Muscle of leg (tissue), 11 donors: ENCODE results near the gene KLHDC9. TPM values are rescaled to one million over a fixed set of nuclear protein-coding genes. Genes with fewer than 3 reads are reported as not detected.

Source experiments
- DNase-seq: peaks from one replicate; pipeline ENCODE4 v3.0.0; 2013
- H3K27ac ChIP-seq: one replicate; pipeline ENCODE4 v1.5.1; 2013; ENCODE audit warnings: mild to moderate bottlenecking, low read length, control low read depth
- H3K27me3 ChIP-seq: one replicate; pipeline ENCODE4 v1.6.1; 2013; ENCODE audit warnings: low read length; ENCODE audit not compliant: control insufficient read depth, insufficient read depth
- H3K36me3 ChIP-seq: one replicate; pipeline ENCODE4 v1.6.1; 2013; ENCODE audit warnings: low read length; ENCODE audit not compliant: control insufficient read depth, insufficient read depth
- H3K4me1 ChIP-seq: one replicate; pipeline ENCODE4 v1.6.1; 2013; ENCODE audit warnings: low read length; ENCODE audit not compliant: control insufficient read depth, insufficient read depth
- H3K4me3 ChIP-seq: one replicate; pipeline ENCODE4 v1.5.1; 2013; ENCODE audit warnings: low read length, control low read depth
- H3K9me3 ChIP-seq: replicated peaks from 2 replicates; pipeline ENCODE4 v1.6.1; 2013; ENCODE audit warnings: low read depth, low read length; ENCODE audit not compliant: control insufficient read depth
- WGBS: methylation state at CpG from one replicate; pipeline ENCODE4 v1.1.5; 2013; ENCODE audit warnings: missing lambda C conversion rate; ENCODE audit not compliant: insufficient coverage; 5-methylcytosine and 5-hydroxymethylcytosine counted together
- polyA plus RNA-seq, 8 donors: library from polyadenylated mRNA; unstranded; fragments of 120-200 nt; gene quantifications; one replicate each; pipeline versions ENCODE4 v1.2.1 to v1.2.3, GENCODE V29; 2013; ENCODE audit warnings: inconsistent platforms in 1 of 8, low replicate concordance in 1 of 8; ENCODE audit not compliant: insufficient read length in 8 of 8, insufficient read depth in 1 of 8
- total RNA-seq: library from RNA; stranded (reverse); fragments of 120-200 nt; gene quantifications from one replicate; pipeline ENCODE4 v1.2.4, GENCODE V29; 2013

The KLHDC9 gene
- total and polyA plus RNA-seq, 9 donors = 0.23 to 1.5 (median 0.65) TPM

GRCh38 chr1:161094481-161094880, 3.7 kb upstream of the KLHDC9 start:
- Histone ChIP-seq H3K36me3 (peaks cover 3% of the 10 kb centered on the region), H3K27ac (no peak overlapping the region), H3K4me3 (no peak overlapping the region), H3K4me1 (peaks cover 29% of the 10 kb centered on the region), H3K27me3 (no peaks in the 10 kb centered on the region), H3K9me3 (no peaks in the 10 kb centered on the region)
- WGBS = 85% methylated on average over 2 of the region's 14 CpGs
- DNase-seq = no peak

- Histone ChIP-seq H3K9me3 (no peaks in the 10 kb centered on the region), H3K27me3 (no peaks in the 10 kb centered on the region), H3K4me1 (peaks cover 29% of the 10 kb centered on the region), H3K4me3 (no peak overlapping the region), H3K36me3 (peaks cover 10% of the 10 kb centered on the region), H3K27ac (no peak overlapping the region)
- DNase-seq = no peak
- 90% methylated on average over 3 of the region's 6 CpGs for whole genome bisulfite sequencing
These were observed 2.9 kb upstream of the KLHDC9 start for GRCh38 chr1:161095230-161095629.

GRCh38 chr1:161096015-161096414, 2.1 kb upstream of the KLHDC9 start:
- peak overlapping the region; percentile 57 for H3K27ac ChIP-seq
- no CpG with 5 or more reads among the region's 2 CpGs for WGBS

GRCh38 chr1:161096530-161096929, 1.6 kb upstream of the KLHDC9 start:
- H3K36me3 ChIP-seq = peaks cover 17% of the 10 kb centered on the region
- H3K27ac ChIP-seq = peak overlapping the region; percentile 57
- H3K4me3 ChIP-seq = no peak overlapping the region
- no peaks in the 10 kb centered on the region for H3K9me3 ChIP-seq
- WGBS = 0% methylated on average over 1 of the region's 1 CpG
- no peaks in the 10 kb centered on the region for H3K27me3 ChIP-seq
- peak; percentile 96 for DNase-seq
- peaks cover 31% of the 10 kb centered on the region for H3K4me1 ChIP-seq

More at GRCh38 chr1:161096015-161096414, 2.1 kb upstream of the KLHDC9 start:
- DNase-seq = no peak
- Histone ChIP-seq H3K4me3 (no peak overlapping the region), H3K36me3 (peaks cover 13% of the 10 kb centered on the region), H3K4me1 (peaks cover 31% of the 10 kb centered on the region), H3K27me3 (no peaks in the 10 kb centered on the region), H3K9me3 (no peaks in the 10 kb centered on the region)

GRCh38 chr1:161099090-161099802, 1.1 kb downstream of the KLHDC9 start:
- Histone ChIP-seq H3K27ac (no peak overlapping the region), H3K9me3 (no peaks in the 10 kb centered on the region), H3K27me3 (no peaks in the 10 kb centered on the region), H3K4me3 (no peak overlapping the region), H3K4me1 (peaks cover 31% of the 10 kb centered on the region), H3K36me3 (peaks cover 29% of the 10 kb centered on the region)
- 64% methylated on average over 6 of the region's 9 CpGs for WGBS
- no peak for DNase-seq

- peak overlapping the region; percentile 29 for H3K27ac ChIP-seq
These were observed 2.4 kb downstream of the KLHDC9 start for GRCh38 chr1:161100556-161100955.

GRCh38 chr1:161106431-161106830, 8.3 kb downstream of the KLHDC9 start:
- DNase-seq = no peak
- no peak overlapping the region for H3K4me3 ChIP-seq
- no peak overlapping the region for H3K27ac ChIP-seq
- H3K9me3 ChIP-seq = no peaks in the 10 kb centered on the region
- H3K36me3 ChIP-seq = peaks cover 13% of the 10 kb centered on the region
- 71% methylated on average over 1 of the region's 1 CpG for WGBS
- no peaks in the 10 kb centered on the region for H3K4me1 ChIP-seq
- H3K27me3 ChIP-seq = no peaks in the 10 kb centered on the region

More at GRCh38 chr1:161100556-161100955, 2.4 kb downstream of the KLHDC9 start:
- Histone ChIP-seq H3K36me3 (peaks cover 29% of the 10 kb centered on the region), H3K9me3 (no peaks in the 10 kb centered on the region), H3K4me1 (peaks cover 31% of the 10 kb centered on the region), H3K27me3 (no peaks in the 10 kb centered on the region), H3K4me3 (no peak overlapping the region)
- DNase-seq = peak; percentile 74
- WGBS = no CpG with 5 or more reads among the region's 2 CpGs

- no peak for DNase-seq
- Histone ChIP-seq H3K4me3 (no peak overlapping the region), H3K27me3 (no peaks in the 10 kb centered on the region), H3K36me3 (peaks cover 2% of the 10 kb centered on the region), H3K4me1 (no peaks in the 10 kb centered on the region), H3K9me3 (no peaks in the 10 kb centered on the region), H3K27ac (no peak overlapping the region)
- no CpG with 5 or more reads among the region's 3 CpGs for WGBS
These were observed 13.0 kb downstream of the KLHDC9 start for GRCh38 chr1:161111117-161111516.

GRCh38 chr1:161111527-161111926, 13.4 kb downstream of the KLHDC9 start:
- H3K27ac ChIP-seq = no peak overlapping the region
- peaks cover 4% of the 10 kb centered on the region for H3K4me1 ChIP-seq
- no CpG with 5 or more reads among the region's 2 CpGs for WGBS
- peaks cover 2% of the 10 kb centered on the region for H3K36me3 ChIP-seq
- H3K4me3 ChIP-seq = no peak overlapping the region
- no peaks in the 10 kb centered on the region for H3K9me3 ChIP-seq
- H3K27me3 ChIP-seq = no peaks in the 10 kb centered on the region
- no peak for DNase-seq

GRCh38 chr1:161113915-161114314, 15.8 kb downstream of the KLHDC9 start:
- Histone ChIP-seq H3K27me3 (no peaks in the 10 kb centered on the region), H3K27ac (no peak overlapping the region), H3K9me3 (no peaks in the 10 kb centered on the region), H3K4me1 (peaks cover 15% of the 10 kb centered on the region), H3K4me3 (no peak overlapping the region), H3K36me3 (peaks cover 2% of the 10 kb centered on the region)
- no peak for DNase-seq
- 100% methylated on average over 1 of the region's 1 CpG for WGBS
